Activated naive CD4-positive, alpha-beta T cell treated with Interleukin-2 at 50 U/mL for 16 hours (primary cell): ENCODE results near the gene NUP188.
"Not testable (repeated sequence)": the region's sequence is repeated elsewhere in the genome, so short reads cannot be mapped to it uniquely, and the experiment has no call there.

Experiments
- DNase-seq: peaks from one replicate; pipeline ENCODE4 v3.0.0-alpha.2; 2020

NUP188 gene

DNA sequence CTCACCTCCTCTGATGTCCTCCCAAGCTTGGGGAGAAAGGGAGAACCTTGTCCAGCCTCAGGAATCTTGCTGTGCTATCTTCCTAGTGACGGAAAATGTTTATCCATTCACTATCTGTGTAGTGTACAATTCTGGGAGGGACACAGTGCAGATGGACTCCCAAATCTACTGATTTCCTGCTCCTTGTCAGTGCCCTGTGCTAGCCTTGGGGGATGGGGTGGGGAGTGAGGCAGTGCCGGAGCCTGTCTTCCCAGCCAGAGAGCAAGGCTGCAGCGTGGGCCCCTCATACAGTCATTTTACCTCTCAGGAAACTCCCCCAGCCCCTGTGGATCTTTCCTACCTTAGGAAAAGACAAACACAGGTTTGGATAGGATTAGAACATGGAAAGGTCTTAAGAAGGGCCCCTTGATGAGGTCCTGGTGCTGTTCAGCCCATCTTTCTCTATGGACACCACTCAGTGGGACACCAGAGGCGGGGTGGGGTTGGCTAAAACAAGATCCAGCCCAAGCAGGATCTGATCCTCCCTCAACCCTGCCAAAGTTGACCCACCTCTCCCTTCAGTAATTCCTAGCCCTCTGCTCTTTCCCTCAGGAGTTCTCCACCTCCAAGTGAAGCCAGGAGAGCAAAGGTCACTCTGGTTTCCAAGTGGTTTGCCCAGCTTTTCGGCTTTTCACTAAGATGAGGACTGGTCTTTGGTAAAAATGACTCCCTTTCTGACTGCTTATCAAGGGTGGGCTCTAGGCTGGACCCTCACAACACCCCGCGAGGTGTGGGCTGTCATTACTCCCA, 3.5 kb upstream of the NUP188 start:
- DNase-seq, result no peak

DNA sequence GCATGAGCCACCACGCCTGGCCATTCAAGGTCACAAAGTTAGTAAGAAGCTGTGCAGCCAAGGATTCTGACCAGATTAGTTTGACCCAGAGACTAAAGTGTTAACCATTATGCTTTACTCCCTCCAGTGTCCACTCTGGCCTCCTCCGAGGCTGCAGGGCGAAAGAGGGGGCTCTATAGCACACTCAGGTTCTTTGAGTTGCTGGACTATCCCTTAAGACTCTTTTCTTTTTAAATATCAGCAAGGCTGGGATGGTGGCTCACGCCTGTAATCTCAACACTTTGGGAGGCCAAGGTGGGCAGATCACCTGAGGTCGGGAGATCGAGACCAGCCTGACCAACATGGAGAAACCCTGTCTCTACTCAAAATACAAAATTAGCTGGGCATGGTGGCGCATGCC, 2.5 kb upstream of the NUP188 start:
- not testable (repeated sequence) for DNase-seq

- no peak for DNase-seq
Observed at GRCh38 chr9:128945798-128946501, 1.5 kb upstream of the NUP188 start.

DNA sequence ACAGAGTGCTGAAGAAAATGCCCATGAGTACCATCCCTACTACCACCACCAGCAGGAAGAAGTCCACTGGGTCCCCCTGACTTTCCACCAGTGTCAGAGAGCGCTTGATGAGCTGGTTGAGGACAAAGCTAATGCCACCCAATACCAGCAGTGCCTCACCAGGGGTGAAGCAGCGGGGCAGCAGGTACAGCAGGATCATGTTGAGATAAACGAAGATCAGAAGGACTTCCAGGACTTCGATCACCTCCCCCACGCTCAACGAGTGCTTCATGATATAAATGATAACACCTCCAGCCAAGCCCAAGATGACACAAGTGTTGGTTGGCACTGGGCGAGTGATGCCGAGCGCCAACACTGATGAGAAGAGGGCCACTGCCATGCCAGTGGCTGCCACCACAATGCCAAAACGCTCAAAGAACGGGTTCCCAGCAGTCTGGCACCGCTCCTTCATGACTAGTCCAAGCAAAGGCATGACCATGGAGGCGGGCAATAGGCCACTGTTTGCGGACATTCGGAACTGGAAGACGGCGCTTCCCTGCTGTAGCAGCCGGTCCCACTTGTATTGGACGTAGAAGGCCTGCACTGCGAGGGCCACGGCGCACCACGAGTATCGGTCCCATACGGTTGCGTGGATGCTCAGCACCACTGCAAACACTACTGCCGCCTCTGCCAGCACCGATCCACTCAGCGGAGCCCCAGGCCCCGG, 775 bp upstream of the NUP188 start:
- peak; percentile 28 for DNase-seq

GRCh38 chr9:128947277-128947526, 297 bp upstream of the NUP188 start:
- DNase-seq, result no peak

DNA sequence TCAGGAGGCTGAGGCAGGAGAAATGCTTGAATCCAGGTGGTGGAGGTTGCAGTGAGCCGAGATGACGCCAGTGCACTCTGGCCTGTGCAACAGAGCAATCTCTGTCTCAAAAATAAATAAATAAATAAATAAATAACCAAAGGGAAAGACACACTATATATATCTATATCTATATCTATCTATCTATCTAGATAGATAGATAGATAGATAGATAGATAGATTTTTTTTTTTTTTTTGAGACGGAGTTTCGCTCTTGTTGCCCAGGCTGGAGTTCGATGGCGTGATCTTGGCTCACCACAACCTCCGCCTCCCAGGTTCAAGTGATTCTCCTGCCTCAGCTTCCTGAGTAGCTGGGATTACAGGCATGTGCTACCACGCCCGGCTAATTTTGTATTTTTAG, 13.9 kb downstream of the NUP188 start:
- not testable (repeated sequence) for DNase-seq

DNA sequence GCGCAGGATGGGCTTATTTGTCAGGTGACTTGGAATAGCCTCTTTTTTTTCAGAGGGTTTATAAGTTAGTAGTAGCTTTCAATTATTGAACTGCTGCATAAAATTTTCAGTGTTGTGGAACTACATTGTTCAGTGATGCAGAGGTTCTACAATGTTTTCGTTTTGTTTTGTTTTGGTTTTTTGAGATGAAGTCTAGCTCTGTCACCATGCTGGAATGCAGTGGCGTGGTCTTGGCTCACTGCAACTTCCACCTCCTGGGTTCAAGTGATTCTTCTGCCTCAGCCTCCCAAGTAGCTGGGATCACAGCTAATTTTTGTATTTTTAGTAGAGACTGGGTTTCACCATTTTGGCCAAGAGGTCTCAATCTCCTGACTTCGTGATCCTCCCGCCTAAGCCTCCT, 22.0 kb downstream of the NUP188 start:
- no peak for DNase-seq

GRCh38 chr9:128972956-128973355, 25.5 kb downstream of the NUP188 start:
- no peak for DNase-seq

DNA sequence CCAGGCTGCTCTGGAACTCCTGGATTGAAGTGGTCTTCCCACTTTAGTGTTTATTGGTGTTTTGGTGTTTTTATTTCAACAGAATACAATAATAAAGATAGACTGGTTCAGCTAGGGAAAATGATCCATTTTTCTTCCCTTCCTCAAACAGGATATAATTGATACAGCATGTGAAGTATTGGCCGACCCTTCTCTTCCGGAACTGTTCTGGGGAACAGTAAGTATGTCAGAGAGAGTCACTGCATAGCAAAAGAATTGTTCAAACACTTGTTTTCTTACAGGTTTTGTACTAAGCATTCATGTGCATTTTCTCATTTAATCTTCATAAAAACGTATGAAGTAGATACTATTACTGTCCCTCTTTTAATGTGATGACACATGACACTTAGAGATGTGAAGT, 31.6 kb downstream of the NUP188 start:
- DNase-seq, result no peak

DNA sequence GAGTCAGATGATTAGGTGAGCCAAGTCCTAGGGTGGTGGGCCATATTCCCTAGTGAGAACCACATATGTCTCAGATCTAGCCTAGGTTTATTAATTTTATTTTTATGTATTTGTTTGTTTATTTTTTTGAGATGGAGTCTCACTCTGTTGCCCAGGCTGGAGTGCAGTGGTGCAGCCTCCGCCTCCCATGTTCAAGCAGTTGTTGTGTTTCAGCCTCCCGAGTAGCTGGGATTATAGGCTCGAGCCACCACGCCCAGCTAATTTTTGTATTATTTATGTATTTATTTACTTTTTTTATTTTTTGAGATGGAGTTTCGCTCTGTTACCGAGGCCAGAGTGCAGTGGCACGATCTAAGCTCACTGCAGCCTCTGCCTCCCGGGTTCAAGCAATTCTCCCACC, 36.0 kb downstream of the NUP188 start:
- DNase-seq, result no peak

DNA sequence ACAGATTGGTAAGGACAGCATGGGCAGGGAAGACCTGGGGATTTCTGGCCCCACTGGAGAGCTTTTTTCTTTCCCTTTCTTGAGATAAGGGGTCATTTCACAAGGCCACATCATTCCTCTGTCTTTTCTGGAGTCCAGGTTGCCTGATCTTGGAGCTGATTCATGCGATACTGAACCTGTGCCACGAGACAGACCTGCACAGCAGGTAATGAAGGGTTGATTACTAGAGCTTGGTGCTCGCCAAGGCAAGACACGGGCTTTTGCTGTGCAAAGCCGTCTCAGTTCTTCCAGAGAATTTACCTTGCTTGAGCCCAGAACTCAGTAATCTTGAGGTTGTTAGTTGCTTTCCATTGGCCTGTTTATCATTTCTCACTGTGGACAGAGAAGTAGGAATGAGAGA, 39.2 kb downstream of the NUP188 start:
- no peak for DNase-seq

DNA sequence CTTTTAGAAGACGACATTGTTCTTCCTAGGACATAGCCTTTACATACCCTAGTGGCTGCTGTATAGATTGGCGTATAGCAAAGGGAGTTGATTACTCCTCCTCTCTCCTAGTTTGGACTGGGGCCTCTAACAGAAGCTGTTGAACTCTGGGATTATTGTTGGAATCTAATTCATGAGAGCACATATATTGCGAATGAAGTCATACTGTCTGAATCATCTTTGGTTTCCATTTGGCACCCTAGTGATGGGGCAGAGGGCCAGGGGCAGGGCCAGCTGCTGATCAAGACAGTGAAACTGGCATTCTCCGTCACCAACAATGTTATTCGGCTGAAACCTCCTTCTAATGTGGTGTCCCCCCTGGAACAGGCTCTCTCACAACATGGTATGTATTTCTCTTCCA, 40.3 kb downstream of the NUP188 start:
- DNase-seq, result no peak

GRCh38 chr9:128992995-128993394, 45.5 kb downstream of the NUP188 start:
- DNase-seq, result no peak

DNA sequence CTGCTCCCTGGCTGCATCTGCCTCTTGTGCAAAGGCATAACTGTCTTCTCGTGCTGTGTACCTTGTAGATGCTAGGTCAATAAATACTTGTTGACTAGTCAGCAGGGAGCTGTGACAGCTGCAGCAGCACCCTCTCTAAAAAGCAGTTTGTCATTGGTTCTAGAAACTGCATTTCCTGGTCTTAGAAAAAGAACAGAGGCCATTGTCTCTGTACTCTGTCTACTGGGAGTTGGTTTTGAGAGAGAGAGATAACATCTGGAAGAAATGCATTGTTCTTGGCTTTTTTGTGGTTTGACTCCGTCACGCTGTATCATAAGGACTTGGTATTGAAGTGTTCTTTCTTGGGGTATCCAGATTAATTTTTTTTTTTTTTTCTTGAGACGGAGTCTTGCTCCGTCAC, 48.3 kb downstream of the NUP188 start:
- DNase-seq, result no peak

GRCh38 chr9:128998462-128998861, 51.0 kb downstream of the NUP188 start:
- DNase-seq, result no peak

DNA sequence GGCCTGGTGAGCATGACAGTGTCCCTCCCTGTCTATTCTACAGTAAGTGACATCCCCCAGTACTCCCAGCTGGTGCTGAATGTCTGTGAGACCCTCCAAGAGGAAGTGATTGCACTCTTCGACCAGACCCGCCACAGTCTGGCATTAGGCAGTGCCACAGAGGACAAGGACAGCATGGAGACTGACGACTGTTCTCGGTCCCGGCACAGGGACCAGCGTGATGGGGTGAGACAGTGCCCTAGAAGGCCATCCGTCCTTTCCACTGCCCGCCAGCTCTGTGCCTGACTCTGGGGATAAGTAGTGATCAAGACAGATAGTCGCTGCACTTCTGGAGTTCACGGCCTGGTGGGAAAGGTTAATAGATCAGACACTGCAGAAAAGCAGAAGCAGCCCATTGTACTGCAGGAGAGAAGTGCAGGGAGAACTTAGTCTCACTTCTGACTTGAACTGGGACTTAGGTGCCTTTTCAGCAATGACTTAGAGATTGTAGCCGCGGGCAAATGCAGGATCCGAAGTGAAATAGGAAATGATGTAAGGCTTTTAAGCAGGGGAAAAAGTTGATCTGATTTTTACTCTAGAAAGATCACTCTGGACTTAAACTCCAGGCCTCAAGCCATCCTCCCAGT, 52.2 kb downstream of the NUP188 start:
- DNase-seq, result no peak

GRCh38 chr9:129001504-129002325, 54.2 kb downstream of the NUP188 start:
- DNase-seq, result no peak

- no peak for DNase-seq
Observed at GRCh38 chr9:129002992-129003391, 55.5 kb downstream of the NUP188 start.

DNA sequence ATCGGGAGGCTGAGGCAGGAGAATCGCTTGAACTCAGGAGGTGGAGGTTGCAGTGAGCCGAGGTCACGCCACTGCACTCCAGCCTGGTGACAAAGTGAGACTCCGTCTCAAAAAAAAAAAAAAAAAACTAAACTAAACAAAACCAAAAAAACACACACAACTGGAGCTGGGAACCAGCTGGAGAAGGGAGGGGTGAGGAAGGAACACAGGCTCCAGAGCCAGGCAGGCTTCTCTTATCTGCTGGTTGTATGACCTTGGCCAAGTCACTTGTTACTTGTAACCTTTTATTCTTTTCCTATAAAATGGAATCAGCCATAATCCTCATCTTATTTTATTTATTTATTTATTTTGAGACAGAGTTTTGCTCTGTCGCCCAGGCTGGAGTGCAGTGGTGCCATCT, 56.7 kb downstream of the NUP188 start:
- not testable (repeated sequence) for DNase-seq

DNA sequence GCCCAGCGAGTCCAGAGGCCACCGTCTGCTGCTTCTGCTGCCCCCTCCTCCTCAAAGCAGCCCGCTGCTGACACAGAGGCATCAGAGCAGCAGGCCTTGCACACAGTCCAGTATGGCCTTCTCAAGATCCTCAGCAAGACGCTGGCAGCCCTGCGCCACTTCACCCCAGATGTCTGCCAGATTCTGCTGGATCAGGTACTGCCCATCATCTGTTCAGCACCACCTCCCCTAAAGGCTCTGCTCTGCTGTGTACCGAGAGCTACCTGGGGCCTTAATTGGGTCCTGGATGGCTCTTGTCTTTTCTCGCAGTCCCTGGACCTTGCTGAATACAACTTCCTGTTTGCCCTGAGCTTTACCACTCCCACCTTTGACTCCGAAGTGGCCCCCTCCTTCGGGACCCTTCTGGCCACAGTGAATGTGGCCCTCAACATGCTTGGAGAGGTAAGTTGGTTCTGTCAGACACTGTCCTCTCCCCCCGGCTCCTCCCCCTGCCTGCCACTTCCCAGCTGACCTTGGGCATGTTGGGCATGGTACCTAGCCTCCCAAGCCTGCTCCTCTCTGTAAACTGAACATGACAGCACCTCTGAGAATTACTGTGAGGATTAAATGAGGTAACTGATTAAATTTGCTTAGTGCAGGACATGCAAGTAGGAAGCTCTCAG, 58.0 kb downstream of the NUP188 start:
- DNase-seq, result no peak

DNA sequence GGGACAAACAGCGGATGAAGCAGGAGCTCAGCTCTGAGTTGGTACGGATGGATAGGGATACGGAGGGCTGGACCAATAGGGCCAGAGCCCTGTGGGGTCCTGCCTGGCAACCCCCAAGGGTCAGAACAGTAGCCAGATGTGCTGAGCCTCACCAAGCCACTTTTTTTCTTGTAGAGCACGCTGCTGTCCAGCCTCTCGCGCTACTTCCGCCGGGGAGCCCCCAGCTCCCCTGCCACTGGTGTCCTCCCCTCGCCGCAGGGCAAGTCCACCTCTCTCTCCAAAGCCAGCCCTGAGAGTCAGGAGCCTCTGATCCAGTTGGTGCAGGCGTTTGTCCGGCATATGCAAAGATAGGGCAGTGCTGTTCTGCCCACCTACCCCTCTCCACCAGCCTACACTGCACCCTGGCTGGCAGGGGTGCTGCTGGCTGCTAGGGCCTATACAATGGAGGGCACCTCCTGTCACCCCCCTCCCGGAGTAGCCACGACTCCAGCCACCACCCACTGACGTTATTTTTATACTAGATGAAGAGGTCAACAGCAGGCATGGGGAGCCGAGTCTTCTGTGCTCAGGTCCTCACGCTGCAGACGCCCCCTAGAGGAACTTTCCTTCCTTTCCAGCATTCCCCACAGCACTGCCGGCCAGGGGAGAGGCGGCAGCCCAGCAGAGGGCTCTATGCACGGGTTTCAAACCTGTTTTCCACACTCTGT, 59.0 kb downstream of the NUP188 start:
- peak; percentile 39 for DNase-seq
